H9 (cell line): ENCODE measurements around the gene DNAJC6. TPM values are rescaled to one million over a fixed set of nuclear protein-coding genes. Genes with fewer than 3 reads are reported as not detected.
A peak's percentile ranks its signal among the peaks of the same experiment; 100 is the strongest.

Experiments
- DNase-seq: peaks from one replicate; pipeline ENCODE4 v3.0.0-alpha.2; 2017
- H2AFZ ChIP-seq: one replicate; pipeline ENCODE4 v1.6.1; 2013; ENCODE audit warnings: mild to moderate bottlenecking, low read length, control low read depth, moderate library complexity
- H2AK5ac ChIP-seq: 2 replicates; pipeline ENCODE4 v1.6.1; 2013; ENCODE audit warnings: low read length, control low read depth, mixed read lengths; ENCODE audit not compliant: insufficient read length
- H2BK120ac ChIP-seq: one replicate; pipeline ENCODE4 v1.6.1; 2013; ENCODE audit warnings: low read depth, mild to moderate bottlenecking, low read length, control low read depth, inconsistent platforms; ENCODE audit not compliant: poor library complexity, severe bottlenecking
- H2BK12ac ChIP-seq: 2 replicates; pipeline ENCODE4 v1.6.1; 2013; ENCODE audit warnings: low read length, control low read depth, mixed read lengths, low read depth; ENCODE audit not compliant: insufficient read length
- H2BK15ac ChIP-seq: 2 replicates; pipeline ENCODE4 v1.6.1; 2013; ENCODE audit warnings: low read depth, low read length, control low read depth
- H2BK20ac ChIP-seq: one replicate; pipeline ENCODE4 v1.6.1; 2013; ENCODE audit warnings: low read depth, mild to moderate bottlenecking, low read length, control low read depth, inconsistent platforms; ENCODE audit not compliant: poor library complexity, severe bottlenecking
- H2BK5ac ChIP-seq: 2 replicates; pipeline ENCODE4 v1.6.1; 2013; ENCODE audit warnings: low read length, control low read depth, mixed read lengths; ENCODE audit not compliant: insufficient read length
- H3K14ac ChIP-seq: 2 replicates; pipeline ENCODE4 v1.6.1; 2013; ENCODE audit warnings: low read length, control low read depth; ENCODE audit not compliant: insufficient read depth
- H3K18ac ChIP-seq: 2 replicates; pipeline ENCODE4 v1.6.1; 2013; ENCODE audit warnings: low read depth, mild to moderate bottlenecking, mixed read lengths, low read length, control low read depth; ENCODE audit not compliant: insufficient read length
- H3K23ac ChIP-seq: 2 replicates; pipeline ENCODE4 v1.6.1; 2013; ENCODE audit warnings: low read length, control low read depth, mixed read lengths, low read depth; ENCODE audit not compliant: insufficient read length
- H3K23me2 ChIP-seq: 2 replicates; pipeline ENCODE4 v1.6.1; 2013; ENCODE audit warnings: low read depth, mild to moderate bottlenecking, mixed read lengths, low read length, control low read depth; ENCODE audit not compliant: insufficient read length, poor library complexity, severe bottlenecking
- H3K27ac ChIP-seq: 2 replicates; pipeline ENCODE4 v1.5.1; 2013; ENCODE audit warnings: low read length, control low read depth, mixed read lengths, low read depth; ENCODE audit not compliant: insufficient read length
- H3K27me3 ChIP-seq: 2 replicates; pipeline ENCODE4 v1.6.1; 2013; ENCODE audit warnings: low read length, control low read depth, inconsistent platforms; ENCODE audit not compliant: insufficient read depth
- H3K4ac ChIP-seq: 2 replicates; pipeline ENCODE4 v1.6.1; 2013; ENCODE audit warnings: low read depth, mild to moderate bottlenecking, control low read depth, inconsistent platforms, low read length, moderate library complexity
- H3K4me1 ChIP-seq: 2 replicates; pipeline ENCODE4 v1.6.1; 2013; ENCODE audit warnings: low read length, control low read depth, inconsistent platforms; ENCODE audit not compliant: insufficient read depth
- H3K4me2 ChIP-seq: 2 replicates; pipeline ENCODE4 v1.6.1; 2013; ENCODE audit warnings: low read length, control low read depth, mixed read lengths; ENCODE audit not compliant: insufficient read length, insufficient read depth
- H3K56ac ChIP-seq: 2 replicates; pipeline ENCODE4 v1.6.1; 2013; ENCODE audit warnings: low read depth, mild to moderate bottlenecking, mixed read lengths, low read length, control low read depth; ENCODE audit not compliant: insufficient read length
- H3K79me1 ChIP-seq: 2 replicates; pipeline ENCODE4 v1.6.1; 2013; ENCODE audit warnings: low read depth, mild to moderate bottlenecking, moderate library complexity, low read length, control low read depth, inconsistent platforms; ENCODE audit not compliant: insufficient read depth, poor library complexity, severe bottlenecking
- H3K79me2 ChIP-seq: 2 replicates; pipeline ENCODE4 v1.6.1; 2013; ENCODE audit warnings: low read length, control low read depth, inconsistent platforms; ENCODE audit not compliant: insufficient read depth
- H3K9ac ChIP-seq: 2 replicates; pipeline ENCODE4 v1.6.1; 2013; ENCODE audit warnings: low read length, control low read depth, mixed read lengths; ENCODE audit not compliant: insufficient read length; ENCODE audit errors: extremely low read depth
- H3K9me3 ChIP-seq: one replicate; pipeline ENCODE4 v1.6.1; 2013; ENCODE audit warnings: low read depth, low read length, inconsistent platforms; ENCODE audit not compliant: control insufficient read depth
- H3T11ph ChIP-seq: one replicate; pipeline ENCODE4 v1.6.1; 2013; ENCODE audit warnings: mild to moderate bottlenecking, low read length, control low read depth, inconsistent platforms
- H4K20me1 ChIP-seq: one replicate; pipeline ENCODE4 v1.6.1; 2013; ENCODE audit not compliant: control insufficient read depth, insufficient read length, insufficient read depth
- H4K5ac ChIP-seq: 2 replicates; pipeline ENCODE4 v1.6.1; 2013; ENCODE audit warnings: low read depth, mild to moderate bottlenecking, mixed read lengths, low read length, control low read depth; ENCODE audit not compliant: insufficient read length
- H4K8ac ChIP-seq: replicated peaks from 2 replicates; pipeline ENCODE4 v1.6.1; 2013; ENCODE audit warnings: low read length, control low read depth, mixed read lengths, low read depth; ENCODE audit not compliant: insufficient read length
- H4K91ac ChIP-seq: 2 replicates; pipeline ENCODE4 v1.6.1; 2013; ENCODE audit warnings: low read depth, mild to moderate bottlenecking, moderate library complexity, mixed read lengths, low read length, control low read depth; ENCODE audit not compliant: insufficient read length
- H3K27ac Mint-ChIP-seq, 3 experiments: 2 replicates in 2 of 3; 3 replicates in 1 of 3; pipeline ENCODE4 v1.8.0; 2020 to 2021; ENCODE audit warnings: mixed read lengths in 3 of 3, mild to moderate bottlenecking in 1 of 3, moderate library complexity in 1 of 3
- H3K27me3 Mint-ChIP-seq: 2 replicates; pipeline ENCODE4 v1.8.0; 2021; ENCODE audit warnings: low read depth, mild to moderate bottlenecking, moderate library complexity, mixed read lengths
- H3K36me3 Mint-ChIP-seq, 3 experiments: 2 replicates in 2 of 3; 3 replicates in 1 of 3; pipeline ENCODE4 v1.8.0; 2020 to 2021; ENCODE audit warnings: low read depth in 3 of 3, mixed read lengths in 3 of 3; ENCODE audit not compliant: insufficient read depth in 1 of 3
- H3K4me1 Mint-ChIP-seq, 2 experiments: 2 replicates each; pipeline ENCODE4 v1.8.0; 2020; ENCODE audit warnings: mixed read lengths in 2 of 2
- H3K4me3 Mint-ChIP-seq, 2 experiments: 2 replicates in 1 of 2; 3 replicates in 1 of 2; pipeline ENCODE4 v1.8.0; 2020 to 2021; ENCODE audit warnings: mild to moderate bottlenecking in 2 of 2, mixed read lengths in 2 of 2, moderate library complexity in 1 of 2
- H3K9me3 Mint-ChIP-seq, 2 experiments: 2 replicates in 1 of 2; 3 replicates in 1 of 2; pipeline ENCODE4 v1.8.0; 2020; ENCODE audit warnings: mild to moderate bottlenecking in 2 of 2, mixed read lengths in 2 of 2, moderate library complexity in 1 of 2
- CTCF ChIP-seq: fragments of 200-600 bp; sonication (generic); conservative IDR thresholded peaks from 3 replicates; pipeline ENCODE4 v1.8.0; 2021; ENCODE audit warnings: antibody characterized with exemption, mild to moderate bottlenecking
- WGBS: extraction: QIAGEN DNeasy Blood & Tissue Kit; methylation state at CpG from one replicate; pipeline ENCODE4 v1.1.7; 2013; ENCODE audit warnings: missing lambda C conversion rate, low lambda C conversion rate, mixed read lengths; ENCODE audit not compliant: insufficient read length; ENCODE audit errors: extremely low coverage; 5-methylcytosine and 5-hydroxymethylcytosine counted together
- total RNA-seq: library from RNA; stranded (reverse); gene quantifications from 2 replicates; pipeline ENCODE4 v1.2.1, GENCODE V29; 2021

Gene DNAJC6
- total RNA-seq, 1 experiment from 2014 or later = 2.2 TPM

GRCh38 chr1:65264197-65264929 is 45.0 kb upstream of the DNAJC6 start:
- Mint-ChIP-seq H3K4me1 (peaks cover 26 to 37% of the 10 kb centered on the region in 2 experiments), H3K36me3 (no peaks in the 10 kb centered on the region), H3K9me3 (no peaks in the 10 kb centered on the region), H3K4me3 (peak overlapping the region; percentile 69 to 84), H3K27me3 (peaks cover 35% of the 10 kb centered on the region), H3K27ac (no peak overlapping the region)
- Histone ChIP-seq H3K4me1 (peaks cover 3% of the 10 kb centered on the region; the same call in 1 of the 2 replicates), H3K4ac (no peak overlapping the region), H3K79me1 (no peaks in the 10 kb centered on the region), H3K18ac (no peak overlapping the region), H2BK12ac (no peak overlapping the region), H2BK120ac (no peak overlapping the region), H2BK5ac (no peak overlapping the region), H3K14ac (no peak overlapping the region), H2BK20ac (no peak overlapping the region), H3K23me2 (peaks cover 11% of the 10 kb centered on the region), H4K20me1 (no peaks in the 10 kb centered on the region), H3K9ac (no peak overlapping the region), H3K27me3 (no peaks in the 10 kb centered on the region), H3K23ac (no peak overlapping the region), H3K4me2 (peak overlapping the region; percentile 68), H3K79me2 (no peaks in the 10 kb centered on the region), H3K9me3 (no peaks in the 10 kb centered on the region), H4K91ac (no peak overlapping the region), H3K56ac (no peak overlapping the region), H2BK15ac (no peak overlapping the region), H3T11ph (no peak overlapping the region), H2AK5ac (no peak overlapping the region), H2AFZ (no peak overlapping the region), H4K5ac (no peak overlapping the region), H4K8ac (no peak overlapping the region), H3K27ac (no peak overlapping the region)
- TF ChIP-seq CTCF = no peak
- no CpG with 5 or more reads among the region's 15 CpGs for WGBS
- DNase-seq = peak; percentile 67
